Measurements from ENCODE around the gene DTWD1. TPM values are rescaled to one million over a fixed set of nuclear protein-coding genes. Genes with fewer than 3 reads are reported as not detected.

DTWD1 gene
- polyA plus RNA-seq, 1 donor (not counting 4 experiments of a cell fraction or from before 2014, with no cell fraction given) = 25.2 TPM

DNA sequence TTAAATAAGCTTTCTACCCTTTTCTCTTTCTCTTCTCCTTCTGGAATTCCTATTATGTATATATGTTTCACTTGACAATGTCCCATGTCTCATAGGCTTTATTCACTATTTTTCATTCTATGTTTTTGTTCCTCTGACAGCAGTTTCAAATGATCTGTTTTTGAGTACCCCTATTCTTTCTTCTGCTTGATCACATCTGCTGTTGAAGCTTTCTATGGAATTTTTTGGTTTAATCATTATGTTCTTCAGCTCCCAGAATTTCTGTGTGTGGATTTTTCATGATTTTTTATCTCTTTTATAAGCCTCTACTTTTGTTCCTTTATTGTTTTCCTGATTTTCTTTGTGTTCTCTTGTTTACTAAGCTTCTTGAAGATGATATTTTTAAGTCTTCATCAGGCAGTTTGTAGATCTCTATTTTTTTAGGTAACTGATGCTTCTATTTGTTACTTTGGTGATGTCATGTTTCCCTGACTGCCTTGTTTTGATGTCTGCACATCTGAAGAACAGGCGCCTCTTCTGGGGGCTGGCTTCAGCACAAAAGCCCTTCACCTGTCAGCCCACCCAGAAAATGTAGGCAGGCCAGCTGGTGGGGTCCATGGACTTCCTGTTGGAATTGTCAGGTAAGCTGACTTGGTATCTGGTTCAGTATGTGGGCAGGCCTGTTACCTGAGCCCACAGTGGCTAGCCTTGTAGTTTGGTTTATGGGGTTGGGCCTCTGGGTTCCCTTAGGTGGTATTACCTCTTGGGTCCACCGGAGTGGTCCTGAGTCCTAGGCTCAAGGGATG is 16.0 kb upstream of the DTWD1 start:
- Histone ChIP-seq H2AFZ (ENCODE audit: control insufficient read depth, low read length) (no peak overlapping the region), H3K4me2 (ENCODE audit: control insufficient read depth, extremely low read depth, insufficient read depth, low read depth, low read length) (no peak overlapping the region), H3K9me1 (ENCODE audit: control insufficient read depth, extremely low read depth, insufficient read depth, low read length) (no peaks in the 10 kb centered on the region), H3K79me2 (ENCODE audit: control insufficient read depth, insufficient read depth, low read length) (no peaks in the 10 kb centered on the region), H3K27ac (ENCODE audit: control insufficient read depth, insufficient read depth, low read length) (no peak overlapping the region), H3K27me3 (ENCODE audit: control insufficient read depth, extremely low read depth, insufficient read depth, low read length) (no peaks in the 10 kb centered on the region), H3K4me1 (ENCODE audit: control insufficient read depth, extremely low read depth, insufficient read depth, low read length) (no peaks in the 10 kb centered on the region), H3K36me3 (ENCODE audit: control insufficient read depth in 2 of 2, extremely low read depth in 1 of 2, insufficient read depth in 2 of 2, low read length in 2 of 2) (no peaks in the 10 kb centered on the region), H3K9me3 (ENCODE audit: control insufficient read depth, low read depth, low read length) (no peaks in the 10 kb centered on the region), H3K4me3 (ENCODE audit: control insufficient read depth in 2 of 3, extremely low read depth in 1 of 3, insufficient read depth in 2 of 3, low read depth in 1 of 3, low read length in 3 of 3) (no peak overlapping the region), H4K20me1 (ENCODE audit: control insufficient read depth, extremely low read depth, insufficient read depth, low read length) (no peaks in the 10 kb centered on the region), H3K9ac (ENCODE audit: control insufficient read depth, extremely low read depth, insufficient read depth, low read length) (no peak overlapping the region)
- no peak for TF ChIP-seq EZH2 (IDR thresholded peaks at IDR 0.05; ENCODE audit: low read length)
- TF ChIP-seq, protein P1, sequence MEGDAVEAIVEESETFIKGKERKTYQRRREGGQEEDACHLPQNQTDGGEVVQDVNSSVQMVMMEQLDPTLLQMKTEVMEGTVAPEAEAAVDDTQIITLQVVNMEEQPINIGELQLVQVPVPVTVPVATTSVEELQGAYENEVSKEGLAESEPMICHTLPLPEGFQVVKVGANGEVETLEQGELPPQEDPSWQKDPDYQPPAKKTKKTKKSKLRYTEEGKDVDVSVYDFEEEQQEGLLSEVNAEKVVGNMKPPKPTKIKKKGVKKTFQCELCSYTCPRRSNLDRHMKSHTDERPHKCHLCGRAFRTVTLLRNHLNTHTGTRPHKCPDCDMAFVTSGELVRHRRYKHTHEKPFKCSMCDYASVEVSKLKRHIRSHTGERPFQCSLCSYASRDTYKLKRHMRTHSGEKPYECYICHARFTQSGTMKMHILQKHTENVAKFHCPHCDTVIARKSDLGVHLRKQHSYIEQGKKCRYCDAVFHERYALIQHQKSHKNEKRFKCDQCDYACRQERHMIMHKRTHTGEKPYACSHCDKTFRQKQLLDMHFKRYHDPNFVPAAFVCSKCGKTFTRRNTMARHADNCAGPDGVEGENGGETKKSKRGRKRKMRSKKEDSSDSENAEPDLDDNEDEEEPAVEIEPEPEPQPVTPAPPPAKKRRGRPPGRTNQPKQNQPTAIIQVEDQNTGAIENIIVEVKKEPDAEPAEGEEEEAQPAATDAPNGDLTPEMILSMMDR (optimal IDR thresholded peaks at IDR 0.05 in 1 of 3, IDR thresholded peaks at IDR 0.05 in 1 of 3, conservative IDR thresholded peaks at IDR 0.05 in 1 of 3; ENCODE audit: extremely low read depth in 1 of 3, insufficient read depth in 2 of 3, low read length in 3 of 3) = no peak
- dilution Hi-C loops (cut with MboI; ENCODE audit: extremely low pct_ligation_motif_present, low sequenced_read_pairs) = no loop called here
- DNase-seq (ENCODE audit: low read depth, low spot score) = no peak
- no peak for FAIRE-seq

DNA sequence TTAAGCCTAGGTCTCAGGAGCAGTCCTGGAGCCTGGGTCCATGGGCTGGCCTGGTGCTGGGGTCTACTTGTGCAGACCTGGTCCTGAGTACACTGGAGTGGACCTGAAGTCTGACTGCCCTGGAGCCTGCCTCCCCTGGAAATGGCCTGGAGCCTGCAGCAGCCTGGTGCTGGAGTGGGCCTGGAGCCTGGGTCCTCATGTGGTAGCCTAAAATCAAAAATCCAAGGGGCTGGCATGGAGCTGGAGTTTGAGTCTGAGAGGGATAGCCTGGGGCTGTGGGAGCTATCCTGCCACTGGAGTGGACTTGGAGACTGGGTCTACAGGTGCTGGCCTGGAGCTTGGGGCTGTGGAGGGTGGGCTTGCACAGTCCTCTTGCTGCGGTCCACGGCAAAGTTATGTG is 15.3 kb upstream of the DTWD1 start:
- H3K9ac ChIP-seq (ENCODE audit: control insufficient read depth, extremely low read depth, insufficient read depth, low read length) = no peak overlapping the region
- H3K79me2 ChIP-seq (ENCODE audit: control insufficient read depth, insufficient read depth, low read length) = no peaks in the 10 kb centered on the region
- H3K4me3 ChIP-seq (ENCODE audit: control insufficient read depth in 2 of 3, extremely low read depth in 1 of 3, insufficient read depth in 2 of 3, low read depth in 1 of 3, low read length in 3 of 3) = no peak overlapping the region
- H3K27ac ChIP-seq (ENCODE audit: control insufficient read depth, insufficient read depth, low read length) = no peak overlapping the region
- dilution Hi-C loops (cut with MboI; ENCODE audit: extremely low pct_ligation_motif_present, low sequenced_read_pairs) = no loop called here
- TF ChIP-seq, protein P1 (optimal IDR thresholded peaks at IDR 0.05 in 1 of 3, IDR thresholded peaks at IDR 0.05 in 1 of 3, conservative IDR thresholded peaks at IDR 0.05 in 1 of 3; ENCODE audit: extremely low read depth in 1 of 3, insufficient read depth in 2 of 3, low read length in 3 of 3) = no peak
- TF ChIP-seq EZH2 (IDR thresholded peaks at IDR 0.05; ENCODE audit: low read length) = no peak
- H3K27me3 ChIP-seq (ENCODE audit: control insufficient read depth, extremely low read depth, insufficient read depth, low read length) = no peaks in the 10 kb centered on the region
- no peak overlapping the region for H3K4me2 ChIP-seq (ENCODE audit: control insufficient read depth, extremely low read depth, insufficient read depth, low read depth, low read length)
- H3K4me1 ChIP-seq (ENCODE audit: control insufficient read depth, extremely low read depth, insufficient read depth, low read length) = no peaks in the 10 kb centered on the region
- H3K9me1 ChIP-seq (ENCODE audit: control insufficient read depth, extremely low read depth, insufficient read depth, low read length) = no peaks in the 10 kb centered on the region
- no peaks in the 10 kb centered on the region for H3K36me3 ChIP-seq (ENCODE audit: control insufficient read depth in 2 of 2, extremely low read depth in 1 of 2, insufficient read depth in 2 of 2, low read length in 2 of 2)
- FAIRE-seq (no peak), DNase-seq (ENCODE audit: low read depth, low spot score) (no peak)
- no peak overlapping the region for H2AFZ ChIP-seq (ENCODE audit: control insufficient read depth, low read length)
- no peaks in the 10 kb centered on the region for H3K9me3 ChIP-seq (ENCODE audit: control insufficient read depth, low read depth, low read length)
- H4K20me1 ChIP-seq (ENCODE audit: control insufficient read depth, extremely low read depth, insufficient read depth, low read length) = no peaks in the 10 kb centered on the region
